IPS-11a (cell line): Measurements from ENCODE around the gene STARD7.
"Not testable (repeated sequence)": the region's sequence is repeated elsewhere in the genome, so short reads cannot be mapped to it uniquely, and the experiment has no call there.

Source experiments
- H3K4me3 ChIP-seq: one replicate; pipeline ENCODE4 v1.5.1; 2013; ENCODE audit warnings: low read depth, low read length, control low read depth

STARD7 gene

DNA sequence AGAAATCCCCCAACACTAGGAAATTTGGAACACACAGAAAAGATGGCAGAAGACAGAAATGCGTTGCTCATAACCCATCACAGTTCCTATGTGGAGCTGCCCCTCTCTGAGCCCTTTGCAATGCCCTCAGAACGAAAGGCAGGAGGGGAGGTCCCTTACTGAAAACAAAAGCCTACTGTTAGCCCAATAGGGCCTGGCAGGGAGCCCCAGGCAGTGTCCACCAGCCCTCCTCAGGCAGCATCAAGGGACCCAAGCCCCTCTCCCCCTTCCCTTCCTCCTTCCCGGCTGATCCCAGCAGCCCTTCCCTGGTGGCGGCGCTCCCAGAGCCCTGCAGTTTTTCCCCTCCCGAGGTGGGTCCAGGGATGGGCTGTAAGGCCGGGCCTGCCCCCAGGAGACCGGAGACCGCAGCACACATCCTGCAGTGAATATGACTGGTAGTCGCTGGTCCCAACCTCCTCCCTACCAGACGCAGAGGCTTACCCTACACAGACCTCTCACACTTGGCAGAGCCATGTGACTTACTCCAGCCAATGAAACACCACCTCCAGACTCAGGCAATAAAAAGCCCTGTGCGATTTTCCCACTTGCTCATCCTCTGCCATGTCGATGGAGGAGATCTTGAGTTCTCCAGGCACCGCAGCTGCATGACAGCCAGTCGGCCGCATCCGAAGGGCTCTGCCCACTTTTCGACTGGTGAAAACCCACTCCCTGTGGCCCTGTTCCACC, 44.0 kb downstream of the STARD7 start:
- no peak overlapping the region for H3K4me3 ChIP-seq

DNA sequence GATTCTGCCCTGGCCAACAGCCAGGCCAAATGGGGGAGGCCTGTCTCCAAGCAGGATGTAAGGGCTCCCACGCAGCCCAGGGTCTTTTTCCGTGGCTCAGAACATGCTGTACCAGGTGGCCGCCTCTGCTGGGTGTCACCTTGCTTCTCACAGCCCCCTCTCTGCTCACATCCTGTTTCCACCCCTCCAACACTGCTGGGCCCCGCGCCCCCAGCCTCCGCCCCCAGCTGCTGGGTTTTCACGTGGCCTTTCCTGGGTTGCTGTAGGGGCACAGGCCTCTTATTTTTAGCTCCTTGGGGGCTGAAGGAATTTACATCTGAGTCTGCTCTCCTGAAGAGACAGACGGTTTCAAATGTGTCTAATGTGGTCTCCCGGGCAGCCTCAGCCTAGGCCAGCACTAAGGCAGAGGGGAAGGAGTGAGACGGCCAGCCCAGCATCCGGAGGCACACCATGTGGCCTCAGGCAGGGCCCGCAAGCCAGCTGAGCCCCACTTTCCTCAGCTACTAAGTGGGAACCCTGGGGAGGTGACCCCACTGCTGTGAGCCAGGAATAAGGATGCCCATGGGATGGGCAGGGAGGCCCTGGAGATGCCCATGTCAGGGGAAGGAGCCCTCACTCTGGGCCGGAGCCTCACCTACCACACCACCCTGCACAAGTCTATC, 44.7 kb downstream of the STARD7 start:
- H3K4me3 ChIP-seq, result no peak overlapping the region

DNA sequence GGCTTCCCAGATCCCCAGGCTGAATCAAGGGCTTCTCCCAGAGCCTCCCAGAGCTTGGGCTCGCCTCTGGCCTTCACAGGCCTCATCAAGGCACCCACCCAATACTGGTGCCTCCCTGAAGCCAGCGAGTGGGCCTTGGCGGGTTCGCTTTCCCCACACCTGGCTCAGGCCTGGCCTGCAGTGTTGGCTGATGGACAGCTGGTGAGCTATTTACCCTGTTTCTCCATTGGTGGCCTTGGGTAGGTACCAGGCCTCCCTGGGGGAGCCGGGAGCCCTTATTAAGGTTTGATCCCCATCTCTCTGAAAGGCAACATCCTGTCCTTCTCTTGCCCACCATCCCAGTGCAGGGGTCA, 45.2 kb downstream of the STARD7 start:
- no peak overlapping the region for H3K4me3 ChIP-seq

DNA sequence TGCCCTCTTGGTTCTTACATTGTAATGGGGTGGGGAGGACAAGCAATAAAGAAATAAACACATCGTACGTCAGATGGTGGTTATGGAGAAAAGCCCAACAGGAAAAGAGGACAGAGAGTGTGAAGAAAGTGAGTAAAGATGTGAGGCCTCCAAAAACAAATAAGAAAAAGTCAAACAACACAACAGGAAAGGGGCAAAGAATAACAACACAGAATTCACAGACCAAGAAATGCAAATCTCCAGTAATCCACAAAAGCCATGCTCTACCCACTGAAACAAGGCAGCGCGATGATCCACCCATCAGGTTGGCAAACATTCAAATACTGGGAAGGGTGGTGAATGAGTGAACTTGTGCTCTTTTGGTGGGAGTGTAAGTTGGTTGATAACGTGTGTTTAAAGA, 46.7 kb downstream of the STARD7 start:
- no peak overlapping the region for H3K4me3 ChIP-seq

DNA sequence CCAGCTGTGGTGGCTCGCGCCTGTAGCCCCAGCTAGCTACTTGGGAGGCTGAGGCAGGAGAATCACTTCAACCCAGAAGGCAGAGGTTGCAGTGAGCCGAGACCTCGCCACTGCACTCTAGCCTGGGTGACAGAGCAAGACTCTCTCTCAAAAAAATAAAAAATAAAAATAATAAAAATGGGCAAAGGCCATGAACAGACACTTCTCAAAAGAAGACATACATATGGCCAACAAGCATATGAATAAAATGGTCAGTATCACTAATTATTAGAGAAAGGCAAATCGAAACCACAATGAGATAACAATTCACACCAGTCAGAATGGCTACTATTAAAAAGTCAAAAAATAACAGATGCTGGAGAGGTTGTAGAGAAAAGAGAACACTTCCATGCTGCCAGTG, 48.3 kb downstream of the STARD7 start:
- not testable (repeated sequence) for H3K4me3 ChIP-seq

DNA sequence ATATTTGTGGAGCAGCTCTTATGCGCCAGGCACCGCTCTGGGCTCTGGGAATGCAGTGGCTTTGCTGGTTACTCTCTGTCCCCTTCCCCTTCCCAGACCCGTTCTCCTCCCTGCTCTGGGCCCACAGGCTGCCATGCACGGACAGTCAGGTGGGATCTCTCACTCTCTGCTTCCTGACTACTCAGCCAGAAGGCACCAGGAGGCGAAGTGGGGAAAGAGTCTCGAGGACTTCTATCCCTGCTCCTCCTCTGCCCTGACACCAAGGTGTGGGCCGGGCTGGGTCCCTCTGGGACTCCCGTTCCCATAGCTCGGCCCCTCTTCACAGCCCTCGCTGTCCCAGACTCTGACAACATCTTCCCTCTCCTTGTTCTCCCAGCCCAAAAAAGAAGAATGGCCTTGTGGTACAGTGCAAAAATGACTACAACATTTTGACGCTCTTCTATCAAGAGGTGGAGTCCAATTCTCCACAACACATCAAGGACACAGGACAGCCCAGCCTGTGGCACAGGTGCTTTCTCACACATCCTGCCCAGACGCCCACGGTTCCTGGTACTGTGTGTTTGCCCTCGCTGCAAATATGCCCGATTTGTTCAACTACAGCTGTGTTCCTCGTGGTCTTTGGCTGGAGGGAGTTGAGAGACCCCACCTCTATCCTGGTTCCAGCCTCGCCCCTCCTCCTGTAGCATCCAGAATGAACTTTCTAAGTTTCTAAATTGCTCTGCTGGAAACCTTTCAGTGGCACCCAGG, 49.4 kb downstream of the STARD7 start:
- no peak overlapping the region for H3K4me3 ChIP-seq

DNA sequence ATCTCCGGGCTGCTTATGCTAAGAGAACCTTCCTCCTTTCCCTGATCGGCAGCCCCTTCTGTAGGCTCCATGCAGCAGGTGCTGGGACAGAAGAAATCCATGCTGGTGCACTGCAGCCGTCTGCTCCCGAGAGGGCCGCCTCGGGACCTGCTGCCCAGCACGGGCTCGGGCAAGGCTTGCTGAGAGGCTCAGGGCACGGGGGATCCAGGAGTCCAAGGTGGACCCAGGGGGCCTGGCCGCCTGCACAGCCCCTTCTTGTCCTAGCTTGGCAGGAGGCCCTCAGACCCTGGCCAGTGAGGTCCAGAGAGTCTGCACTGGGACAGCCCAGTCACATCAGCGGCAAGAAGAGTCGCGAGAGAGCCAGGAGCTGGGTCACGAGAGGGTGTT, 50.1 kb downstream of the STARD7 start:
- H3K4me3 ChIP-seq, result no peak overlapping the region

DNA sequence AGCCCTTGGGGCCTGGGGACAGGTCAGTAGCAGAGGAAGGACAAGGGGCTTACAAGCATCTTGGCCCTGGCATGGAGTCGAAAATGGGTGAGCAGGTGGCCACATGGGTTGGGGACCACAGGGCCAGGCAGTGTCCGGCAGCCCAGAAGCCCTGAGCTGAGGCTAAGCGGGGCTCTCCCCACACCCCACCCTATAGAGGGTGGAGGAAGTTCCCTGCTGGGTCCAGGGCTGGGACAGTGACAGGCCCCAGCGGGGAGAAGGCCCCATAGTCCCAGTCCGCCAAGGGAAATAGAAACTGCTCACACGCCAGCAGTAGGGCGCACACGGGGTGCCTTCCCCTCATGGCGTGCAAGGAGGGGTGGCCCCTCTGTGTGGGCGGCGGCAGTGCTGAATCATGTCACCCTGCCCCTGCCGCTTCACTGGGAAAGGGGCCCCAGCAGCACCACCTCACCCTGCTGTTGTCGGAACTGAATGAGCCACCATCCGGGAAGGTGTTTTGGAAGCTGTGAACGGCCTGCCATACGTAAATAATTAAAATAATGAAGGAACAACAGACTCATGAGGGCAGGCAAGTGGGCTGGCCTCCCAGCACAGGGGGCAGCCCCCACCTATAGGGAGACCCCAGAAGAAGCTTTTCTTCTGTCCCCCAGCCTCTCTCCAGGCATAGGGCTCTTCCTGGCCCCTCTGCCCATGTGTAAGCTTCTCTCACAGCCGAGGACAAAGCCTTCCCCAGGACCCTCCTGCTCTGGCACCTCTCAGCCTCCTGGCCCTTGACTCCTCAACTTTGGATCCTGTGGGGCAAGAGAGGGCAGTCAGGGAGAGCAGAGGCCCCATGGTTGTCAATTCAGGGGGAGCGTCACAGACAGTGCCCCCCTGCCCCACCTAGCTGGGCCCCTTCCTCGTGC, 50.7 kb downstream of the STARD7 start:
- no peak overlapping the region for H3K4me3 ChIP-seq

DNA sequence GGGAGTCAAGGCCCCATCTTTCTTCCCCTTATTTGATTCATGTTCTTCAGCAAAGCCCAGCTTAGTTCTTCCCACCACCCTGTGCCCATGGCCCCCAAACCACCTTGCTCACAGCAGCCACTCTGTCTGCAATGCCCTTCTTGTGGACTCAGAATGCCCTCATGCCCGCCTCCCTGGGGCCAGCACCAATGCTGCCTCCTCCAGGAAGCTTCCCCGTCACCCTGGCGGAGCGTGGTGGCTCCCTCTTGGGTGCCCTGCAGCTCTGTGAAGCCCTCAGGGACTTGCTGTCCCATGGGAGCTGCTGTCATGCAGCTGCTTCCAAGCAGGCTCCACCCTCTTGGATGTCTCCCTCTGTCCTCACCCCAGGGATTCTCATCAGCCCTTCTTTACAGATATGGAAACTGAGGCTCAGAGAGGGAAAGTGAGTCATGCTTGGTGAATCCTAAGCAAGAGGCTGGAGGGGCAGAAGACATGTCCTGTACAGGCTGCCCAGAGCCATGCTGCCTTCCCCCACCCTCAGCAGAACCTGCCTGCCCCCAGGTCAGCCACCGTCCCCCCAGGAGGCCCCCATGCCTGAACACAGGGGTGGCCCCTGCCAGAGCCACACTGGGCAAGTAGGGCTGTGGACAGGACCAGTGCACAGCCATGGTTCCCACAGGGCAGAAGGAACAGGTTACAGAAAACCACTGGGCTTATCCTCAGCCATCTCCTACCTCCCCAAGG, 51.5 kb downstream of the STARD7 start:
- no peak overlapping the region for H3K4me3 ChIP-seq

DNA sequence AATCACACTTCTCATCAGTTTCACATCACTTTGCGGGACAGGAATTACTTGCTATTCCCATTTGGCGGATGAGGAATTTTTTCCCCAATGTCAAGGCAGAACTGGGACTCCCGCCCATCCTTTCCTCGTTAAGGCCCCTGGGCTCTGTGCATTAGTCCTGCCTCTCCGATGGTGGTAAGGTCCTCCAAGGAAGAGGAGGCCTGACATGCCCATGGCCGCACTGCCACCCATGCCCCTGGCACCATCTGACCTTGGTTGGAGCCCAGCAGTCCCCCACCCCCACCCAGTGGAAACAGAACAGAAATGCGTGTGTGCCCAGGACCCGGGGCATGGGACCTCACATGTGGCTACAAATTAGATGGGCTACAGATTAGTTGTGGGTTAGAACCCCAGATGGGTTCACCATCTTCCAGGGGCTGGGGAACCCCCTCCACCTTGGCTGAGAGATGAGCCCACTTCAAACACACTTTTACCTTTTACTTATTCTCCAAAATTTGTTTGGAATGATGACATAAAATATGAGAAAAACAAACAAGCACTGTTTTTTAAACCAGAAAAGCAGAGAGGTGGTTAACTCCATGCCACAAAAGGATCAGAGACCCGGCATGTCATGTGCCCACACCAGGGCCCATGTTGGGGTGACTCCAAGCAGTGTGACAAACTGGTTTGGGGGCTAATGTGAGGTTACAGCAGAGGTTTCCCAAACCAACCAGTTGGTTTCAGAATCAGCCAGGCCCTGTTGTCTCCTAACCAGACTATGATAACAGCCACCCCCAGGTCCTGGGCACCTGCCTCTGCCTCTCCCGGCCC, 52.4 kb downstream of the STARD7 start:
- H3K4me3 ChIP-seq, result no peak overlapping the region

DNA sequence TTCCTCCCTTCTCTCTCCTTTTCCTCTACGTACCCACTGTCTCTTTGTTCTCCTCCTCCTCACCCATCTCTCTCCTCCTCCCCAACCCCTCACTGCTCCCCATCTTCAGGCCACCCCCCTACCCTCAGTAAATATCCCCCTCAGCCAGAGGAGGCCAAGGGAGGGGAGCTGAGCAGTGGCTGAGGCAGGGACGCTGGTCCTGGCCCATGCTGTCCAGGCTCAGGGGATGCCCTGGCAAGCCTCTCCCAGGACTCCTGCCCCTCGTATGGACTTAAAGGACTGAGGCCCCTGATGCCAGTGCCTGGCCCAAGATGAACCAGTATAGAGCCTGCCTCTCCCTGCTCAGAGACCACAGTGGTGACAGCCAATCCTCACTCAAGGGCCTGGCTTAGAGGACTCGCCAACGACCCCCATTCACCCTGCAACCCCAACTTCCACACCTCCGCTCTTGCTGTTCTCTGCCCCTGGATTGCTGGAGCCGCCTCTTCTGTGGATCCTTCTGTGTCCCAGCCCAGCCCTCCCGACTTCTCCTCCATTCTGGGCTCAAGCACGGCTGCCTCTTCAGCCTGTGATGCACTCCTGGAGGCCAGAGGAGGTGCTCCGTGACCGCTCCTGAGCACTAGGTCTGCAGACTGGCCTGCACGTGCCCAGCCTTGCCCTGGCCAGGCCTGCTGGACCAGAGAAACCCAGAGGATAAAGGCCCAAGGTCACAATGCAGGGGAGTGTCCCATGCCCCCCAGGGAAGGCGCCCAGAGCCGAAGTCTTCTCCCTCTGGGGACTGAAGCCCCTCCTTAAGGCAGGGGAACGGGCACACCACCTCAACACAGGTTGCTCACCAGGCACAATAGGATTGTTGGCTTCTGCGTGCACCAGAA, 53.9 kb downstream of the STARD7 start:
- no peak overlapping the region for H3K4me3 ChIP-seq

DNA sequence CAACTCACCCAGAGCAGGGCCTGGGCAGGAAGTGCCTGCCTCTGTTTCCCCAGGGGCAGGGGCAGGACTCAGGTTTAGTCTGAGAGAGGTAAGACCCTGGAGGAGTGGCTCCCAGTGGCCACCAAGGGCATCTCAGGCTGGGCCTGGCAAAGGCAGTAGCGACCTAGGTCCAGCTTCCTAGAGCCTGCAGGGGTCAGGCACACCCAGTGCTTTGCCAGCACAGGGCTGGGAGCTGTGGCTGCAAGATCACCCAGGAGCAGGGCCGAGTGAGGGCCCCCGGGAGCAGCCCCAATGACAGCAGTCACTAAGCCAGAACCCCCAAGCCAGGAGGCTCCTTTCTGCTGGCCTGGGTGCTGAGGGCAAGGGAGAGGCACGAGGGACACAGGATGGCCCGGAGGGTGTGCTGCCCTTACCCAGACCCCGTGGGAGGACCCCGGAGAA, 54.6 kb downstream of the STARD7 start:
- H3K4me3 ChIP-seq, result no peak overlapping the region

DNA sequence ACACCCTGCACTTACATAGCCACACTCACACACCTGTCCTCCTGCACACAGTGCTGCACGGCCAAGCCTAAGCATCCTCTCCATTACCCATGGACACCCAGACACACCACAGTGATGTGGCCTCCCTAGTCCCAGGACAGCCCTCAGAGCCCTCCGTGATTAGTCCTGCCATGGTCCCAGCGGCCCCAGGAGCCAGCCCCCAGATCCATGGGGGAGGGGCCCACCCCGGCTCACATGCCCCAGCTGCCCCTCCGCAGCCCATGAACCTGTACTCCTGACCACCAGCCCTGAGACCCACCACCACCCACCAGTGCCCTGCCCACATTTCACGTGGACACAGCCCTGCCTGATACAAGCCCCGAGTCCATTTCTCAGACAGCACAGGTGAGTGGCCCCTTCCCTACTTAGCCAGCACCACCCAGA, 55.3 kb downstream of the STARD7 start:
- no peak overlapping the region for H3K4me3 ChIP-seq

DNA sequence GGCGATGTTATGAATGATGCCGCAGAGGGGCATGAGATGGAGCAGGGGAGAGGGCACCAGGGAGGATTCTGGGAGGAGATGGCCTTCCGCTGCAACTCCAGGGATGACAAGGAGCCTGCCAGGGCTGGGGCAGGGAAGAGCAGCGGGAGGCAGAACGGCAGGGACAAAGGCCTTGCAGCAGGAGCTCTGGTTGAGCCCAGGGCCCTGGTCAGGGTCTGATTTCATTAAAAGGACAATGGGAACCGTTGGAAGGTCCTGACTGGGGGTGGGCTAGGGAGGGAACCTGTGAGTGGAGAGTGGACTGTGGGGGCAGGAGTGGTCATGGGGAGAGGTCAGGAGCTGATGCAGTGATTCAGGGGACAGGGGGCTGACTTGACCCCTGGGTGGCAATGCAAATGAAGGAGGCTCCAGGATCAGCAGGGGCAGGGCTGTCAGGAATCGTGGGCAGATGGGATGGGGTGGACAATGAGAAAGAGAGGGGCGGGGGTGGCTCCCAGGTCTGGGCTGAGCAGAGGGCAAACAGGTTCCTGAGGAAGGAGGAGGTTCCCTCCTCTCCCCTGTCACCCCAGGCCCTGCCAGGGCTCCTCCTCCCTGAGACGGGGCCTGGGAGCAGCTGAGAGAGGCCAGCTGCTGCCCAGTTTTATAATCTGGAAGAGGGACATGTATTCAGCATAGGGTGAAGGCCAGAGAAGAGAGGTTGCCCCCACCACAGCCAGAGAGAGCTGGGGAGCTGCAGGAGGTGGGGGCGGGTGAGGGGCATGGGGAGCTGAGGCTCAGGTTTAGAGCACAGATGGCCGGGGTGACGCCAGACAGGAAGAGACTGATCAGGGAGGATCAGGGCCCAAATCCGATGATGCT, 56.1 kb downstream of the STARD7 start:
- H3K4me3 ChIP-seq, result no peak overlapping the region

DNA sequence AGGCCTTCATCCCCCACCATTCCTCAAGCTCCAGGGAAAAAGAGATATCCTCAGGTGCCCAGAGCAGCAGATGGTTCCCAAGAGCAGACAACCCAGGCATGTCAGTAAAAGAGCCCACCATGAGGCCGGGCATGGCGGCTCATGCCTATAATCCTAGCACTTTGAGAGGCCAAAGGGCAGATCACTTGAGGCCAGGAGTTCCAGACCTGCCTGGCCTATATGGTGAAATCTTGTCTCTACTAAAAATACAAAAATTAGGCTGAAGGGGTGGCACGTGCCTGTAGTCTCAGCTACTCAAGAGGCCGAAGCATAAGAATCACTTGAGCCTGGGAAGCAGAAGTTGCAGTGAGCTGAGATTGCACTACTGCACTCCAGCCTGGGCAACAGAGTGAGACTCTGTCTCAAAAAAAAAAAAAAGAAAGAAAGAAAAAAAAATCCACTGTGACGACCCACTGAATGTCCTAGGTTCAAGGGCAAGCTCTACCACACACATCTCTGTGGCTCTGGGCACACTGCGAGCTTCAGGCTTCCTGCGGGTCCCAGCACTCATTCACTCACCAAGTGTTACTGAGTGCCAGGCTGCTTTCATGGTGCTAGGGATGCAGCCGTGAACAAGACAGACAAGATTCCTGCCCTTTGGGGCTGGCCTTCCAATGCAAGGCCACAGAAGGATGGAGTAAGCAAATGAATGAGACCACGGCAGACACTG, 56.9 kb downstream of the STARD7 start:
- no peak overlapping the region for H3K4me3 ChIP-seq

DNA sequence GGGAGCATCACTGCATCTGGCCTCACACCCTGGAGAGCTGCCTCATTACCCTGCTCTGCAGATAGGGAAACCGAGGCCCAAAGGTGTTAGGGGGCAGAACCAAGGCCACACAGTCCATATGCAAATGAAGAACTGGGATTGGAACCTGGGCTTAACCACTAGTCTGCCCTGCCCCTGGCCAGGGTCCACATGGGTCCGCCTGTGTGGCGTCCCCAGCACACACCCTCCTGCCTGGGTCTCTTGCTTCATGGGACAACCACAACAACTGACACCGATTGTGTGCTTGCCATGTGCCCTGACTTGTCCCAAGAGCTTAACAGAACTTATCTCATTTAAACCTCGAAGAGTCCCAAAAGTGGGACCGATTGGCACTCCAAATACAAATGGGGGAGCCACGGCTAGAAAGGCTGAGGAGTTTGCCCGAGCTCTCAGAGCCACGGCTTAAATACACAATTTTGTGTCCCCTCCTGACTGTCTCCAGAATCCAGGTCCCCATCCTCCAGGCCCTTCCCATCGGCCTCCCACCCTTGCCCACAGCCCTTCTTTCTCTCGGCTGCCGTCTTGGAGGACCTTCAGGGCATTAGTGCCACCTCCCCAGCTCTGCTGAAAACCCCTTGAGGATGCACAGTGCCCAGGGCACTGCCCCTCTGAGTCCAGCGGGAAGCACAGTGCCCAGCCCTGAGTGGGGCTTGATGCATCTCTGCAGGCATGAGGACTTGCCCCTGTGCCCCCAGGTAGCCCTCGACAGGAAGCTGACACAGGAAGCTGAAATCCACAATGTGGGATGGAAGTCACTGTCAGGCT, 57.6 kb downstream of the STARD7 start:
- H3K4me3 ChIP-seq, result no peak overlapping the region
